Gastrocnemius medialis (tissue), 4 donors: ENCODE measurements around the gene THRAP3. TPM values are rescaled to one million over a fixed set of nuclear protein-coding genes. Genes with fewer than 3 reads are reported as not detected.

Source experiments
- ATAC-seq, 2 donors: fragments of 150-250 bp; one replicate each; pipeline ENCODE4 v1.9.1; 2016
- DNase-seq, 2 donors: peaks; one replicate each; pipeline ENCODE4 v3.0.0-alpha.2; 2019
- H3K27ac ChIP-seq, 4 donors: fragments of 200-600 bp; sonication (generic); 1 replicate in 1 of 4; 2 replicates in 3 of 4; pipeline ENCODE4 v1.5.1; 2016 to 2018; ENCODE audit warnings: mild to moderate bottlenecking in 2 of 4, moderate library complexity in 1 of 4
- H3K27me3 ChIP-seq, 3 donors: fragments of 200-600 bp; sonication (generic) in 2 of 3; 1 replicate in 1 of 3; 2 replicates in 2 of 3; pipeline versions ENCODE4 v1.5.1 to v1.6.0; 2016 to 2019; ENCODE audit warnings: mild to moderate bottlenecking in 1 of 3, moderate library complexity in 1 of 3
- H3K36me3 ChIP-seq, 2 donors: fragments of 200-600 bp; sonication (generic) in 1 of 2; one replicate each; pipeline ENCODE4 v1.5.1; 2017 to 2018
- H3K4me1 ChIP-seq, 2 donors: fragments of 200-600 bp; sonication (generic) in 1 of 2; one replicate each; pipeline ENCODE4 v1.5.1; 2016 to 2017; ENCODE audit warnings: mild to moderate bottlenecking in 2 of 2
- H3K4me3 ChIP-seq, 4 donors: fragments of 200-600 bp; sonication (generic) in 3 of 4; 1 replicate in 1 of 4; 2 replicates in 3 of 4; pipeline ENCODE4 v1.5.1; 2016 to 2019; ENCODE audit warnings: mild to moderate bottlenecking in 2 of 4
- H3K9me3 ChIP-seq, 3 donors: fragments of 200-600 bp; sonication (generic) in 2 of 3; 1 replicate in 1 of 3; 2 replicates in 2 of 3; pipeline ENCODE4 v1.5.1; 2016 to 2019
- POLR2A ChIP-seq, 2 donors: fragments of 450-650 bp; IDR thresholded peaks; one replicate each; pipeline ENCODE4 v1.6.1; 2017; ENCODE audit warnings: antibody characterized with exemption in 2 of 2, mild to moderate bottlenecking in 2 of 2, moderate library complexity in 2 of 2
- in situ Hi-C, 4 donors: fragments of 200-750 bp; cut with MboI; loops; one replicate each; pipeline versions ENCODE4 v1.15.0 to v1.8.0; 2017; ENCODE audit warnings: low sequenced_read_pairs in 4 of 4
- intact Hi-C: fragments of 100-400 bp; cut with DNase I; formaldehyde crosslinking; loops from one replicate; pipeline ENCODE4 v1.15.1; 2023; ENCODE audit warnings: low total_unique reads
- total RNA-seq, 4 donors: library from RNA; depleted of rRNA; stranded (reverse); fragments of >200 nt; gene quantifications; one replicate each; pipeline versions ENCODE4 v1.1.0 to v1.2.3, GENCODE V29; 2016
- TF ChIP-seq, protein P1 (sequence below), 5 experiments: fragments of 450-650 bp in 3 of 5; fragments of 200-600 bp in 2 of 5; sonication (generic) in 2 of 5; IDR thresholded peaks in 4 of 5; conservative IDR thresholded peaks in 1 of 5; 1 replicate in 4 of 5; 2 replicates in 1 of 5; pipeline ENCODE4 v1.5.1; 2016 to 2019; ENCODE audit warnings: antibody characterized with exemption in 5 of 5, mild to moderate bottlenecking in 3 of 5, moderate library complexity in 3 of 5

Gene THRAP3
- total RNA-seq, 4 donors from 2014 or later, result 88.2 to 174 (median 146) TPM

DNA sequence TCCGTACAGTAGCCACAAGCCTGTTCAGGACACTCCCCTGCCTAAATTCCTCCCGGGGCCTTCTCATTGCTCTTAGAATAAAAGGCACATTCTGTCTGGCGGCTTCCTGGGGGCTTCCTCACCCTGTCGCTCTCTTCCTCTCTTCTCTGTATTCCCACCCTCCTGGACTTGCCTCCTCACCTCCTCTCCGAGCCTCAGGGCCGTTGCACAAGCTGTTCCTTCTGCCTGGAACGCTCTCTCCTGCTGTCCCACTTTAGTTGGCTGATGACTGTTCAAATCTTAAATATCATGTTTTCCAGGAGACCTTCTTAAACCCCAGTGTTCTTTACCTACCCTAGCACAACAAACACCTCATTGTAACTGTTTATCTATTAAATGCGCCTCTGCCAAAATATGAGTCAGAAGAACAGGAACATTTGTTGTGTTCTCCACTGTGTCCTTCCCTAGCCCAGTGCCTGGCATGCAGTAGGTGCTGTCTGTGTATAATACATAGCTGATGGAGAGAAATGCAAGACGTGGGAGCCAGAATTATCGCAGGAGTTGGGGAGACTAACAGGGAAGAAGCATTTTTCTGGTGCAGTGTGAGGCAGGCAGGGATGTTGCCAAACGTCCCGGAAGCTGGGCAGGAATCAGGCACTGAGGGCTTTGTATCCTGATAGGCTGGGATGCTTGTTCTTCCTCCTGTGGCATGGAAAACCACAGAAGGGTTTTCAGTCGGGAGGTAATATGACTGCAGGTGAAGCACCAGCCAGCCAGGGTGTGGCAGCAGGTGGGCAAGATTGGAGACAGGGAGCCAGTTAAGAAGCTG lies 24.1 kb upstream of the THRAP3 start:
- H3K4me1 ChIP-seq, result peaks cover 53 to 54% of the 10 kb centered on the region in 2 donors
- DNase-seq (peak; percentile 74 to 79), ATAC-seq (peak; percentile 32 to 70)
- no peaks in the 10 kb centered on the region for H3K36me3 ChIP-seq
- TF ChIP-seq, protein P1, sequence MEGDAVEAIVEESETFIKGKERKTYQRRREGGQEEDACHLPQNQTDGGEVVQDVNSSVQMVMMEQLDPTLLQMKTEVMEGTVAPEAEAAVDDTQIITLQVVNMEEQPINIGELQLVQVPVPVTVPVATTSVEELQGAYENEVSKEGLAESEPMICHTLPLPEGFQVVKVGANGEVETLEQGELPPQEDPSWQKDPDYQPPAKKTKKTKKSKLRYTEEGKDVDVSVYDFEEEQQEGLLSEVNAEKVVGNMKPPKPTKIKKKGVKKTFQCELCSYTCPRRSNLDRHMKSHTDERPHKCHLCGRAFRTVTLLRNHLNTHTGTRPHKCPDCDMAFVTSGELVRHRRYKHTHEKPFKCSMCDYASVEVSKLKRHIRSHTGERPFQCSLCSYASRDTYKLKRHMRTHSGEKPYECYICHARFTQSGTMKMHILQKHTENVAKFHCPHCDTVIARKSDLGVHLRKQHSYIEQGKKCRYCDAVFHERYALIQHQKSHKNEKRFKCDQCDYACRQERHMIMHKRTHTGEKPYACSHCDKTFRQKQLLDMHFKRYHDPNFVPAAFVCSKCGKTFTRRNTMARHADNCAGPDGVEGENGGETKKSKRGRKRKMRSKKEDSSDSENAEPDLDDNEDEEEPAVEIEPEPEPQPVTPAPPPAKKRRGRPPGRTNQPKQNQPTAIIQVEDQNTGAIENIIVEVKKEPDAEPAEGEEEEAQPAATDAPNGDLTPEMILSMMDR (IDR thresholded peaks at IDR 0.05 in 4 of 5, conservative IDR thresholded peaks at IDR 0.05 in 1 of 5), result no peak
- TF ChIP-seq POLR2A (IDR thresholded peaks at IDR 0.05), result peak in 1 of 2 donors; percentile 59
- intact Hi-C loops, result no loop called here
- peak overlapping the region in 3 of 4 donors; percentile 35 to 43 (median 40) for H3K4me3 ChIP-seq
- H3K27ac ChIP-seq, result peak overlapping the region; percentile 82 to 96 (median 91)
- in situ Hi-C loops, result loop anchor here in 2 of 4 donors (10.0 to 25.0 kb wide), 2 partner anchors 85 to 87 kb away; no protein-coding TSS in a partner anchor
- H3K9me3 ChIP-seq, result no peaks in the 10 kb centered on the region
- H3K27me3 ChIP-seq, result no peaks in the 10 kb centered on the region

DNA sequence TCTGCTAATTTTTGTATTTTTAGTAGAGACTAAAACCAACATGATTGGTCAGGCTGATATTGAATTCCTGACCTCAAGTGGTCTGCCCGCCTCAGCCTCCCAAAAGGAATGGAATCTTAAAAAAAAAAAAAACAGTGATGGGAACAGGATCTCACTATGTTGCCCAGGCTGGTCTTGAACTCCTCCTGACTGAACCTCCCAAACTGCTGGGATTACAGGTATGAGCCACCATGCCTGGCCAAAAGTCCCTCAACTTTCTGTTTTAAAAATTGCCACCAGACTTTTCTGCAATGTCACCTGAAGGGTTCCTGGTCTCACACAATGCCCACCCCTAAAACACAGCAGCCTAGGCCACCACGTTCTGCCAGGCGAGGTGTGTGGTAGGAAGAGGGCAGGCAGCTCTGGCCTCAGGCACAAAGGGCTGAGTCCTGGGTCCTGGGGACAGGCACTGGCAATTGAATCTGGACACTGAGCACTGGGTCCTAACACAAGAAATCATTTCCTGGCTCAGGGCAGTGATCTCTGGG lies 21.2 kb upstream of the THRAP3 start:
- Histone ChIP-seq H3K36me3 (no peaks in the 10 kb centered on the region), H3K27me3 (no peaks in the 10 kb centered on the region), H3K27ac (peak overlapping the region; percentile 89 to 97 (median 94)), H3K4me3 (peak overlapping the region in 1 of 4 donors; percentile 16), H3K4me1 (peaks cover 72 to 80% of the 10 kb centered on the region in 2 donors), H3K9me3 (no peaks in the 10 kb centered on the region)
- DNase-seq, result no peak
- TF ChIP-seq, protein P1 (IDR thresholded peaks at IDR 0.05 in 4 of 5, conservative IDR thresholded peaks at IDR 0.05 in 1 of 5), result no peak
- TF ChIP-seq POLR2A (IDR thresholded peaks at IDR 0.05), result no peak
- ATAC-seq, result peak in 1 of 2 donors; percentile 7
- in situ Hi-C loops (loop anchor here in 1 of 4 donors (10.0 kb wide), 1 partner anchor 82 kb away; no protein-coding TSS in a partner anchor), intact Hi-C loops (no loop called here)

DNA sequence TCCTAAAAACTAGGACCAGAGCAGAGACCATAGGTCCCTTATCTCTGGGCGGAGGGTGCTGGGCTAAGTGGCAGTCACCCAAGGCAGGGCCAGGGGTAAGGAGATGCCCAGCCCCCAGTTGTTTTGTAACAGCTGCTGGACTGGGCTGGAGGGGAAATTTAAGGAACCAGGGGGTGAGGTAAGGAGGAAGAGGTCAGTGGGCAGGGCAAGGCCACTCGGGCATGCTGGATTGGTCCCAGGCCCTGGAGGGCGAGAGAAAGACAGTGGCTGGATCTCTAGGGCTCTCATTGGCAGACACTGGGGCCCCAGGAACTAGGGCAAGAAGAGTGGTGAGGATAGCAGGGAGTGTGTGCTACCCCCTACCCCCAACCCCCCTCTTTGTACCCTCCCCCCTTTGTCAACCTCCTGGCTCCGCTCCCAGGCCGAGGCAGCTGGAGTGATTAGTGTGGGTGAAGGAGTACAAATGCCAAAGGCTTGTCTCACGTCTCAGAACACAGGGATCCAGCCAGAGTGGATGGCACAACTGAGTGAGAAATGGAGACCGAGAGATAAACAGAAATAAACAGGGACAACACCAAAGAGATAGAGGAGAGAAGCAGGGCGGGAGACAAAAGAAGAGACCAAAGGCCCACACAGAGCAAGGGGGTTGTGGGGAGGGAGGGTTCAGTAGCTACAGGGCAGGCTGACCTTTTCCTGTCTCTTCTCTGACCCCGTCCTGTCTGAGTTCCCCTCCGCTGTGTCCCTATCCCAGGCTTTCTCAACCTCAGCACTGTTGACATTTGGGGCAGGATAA lies 20.5 kb upstream of the THRAP3 start:
- Histone ChIP-seq H3K27me3 (no peaks in the 10 kb centered on the region), H3K27ac (peak overlapping the region; percentile 89 to 97 (median 94)), H3K4me1 (peaks cover 71 to 79% of the 10 kb centered on the region in 2 donors), H3K36me3 (no peaks in the 10 kb centered on the region), H3K4me3 (peak overlapping the region in 3 of 4 donors; percentile 8 to 24 (median 16)), H3K9me3 (no peaks in the 10 kb centered on the region)
- in situ Hi-C loops, result loop anchor here in 1 of 4 donors (10.0 kb wide), 1 partner anchor 81 kb away; no protein-coding TSS in a partner anchor
- TF ChIP-seq, protein P1 (IDR thresholded peaks at IDR 0.05 in 4 of 5, conservative IDR thresholded peaks at IDR 0.05 in 1 of 5), result no peak
- TF ChIP-seq POLR2A (IDR thresholded peaks at IDR 0.05), result peak in 1 of 2 donors; percentile 48
- DNase-seq, result peak; percentile 88 to 97
- peak; percentile 69 to 77 for ATAC-seq
- intact Hi-C loops, result loop anchor here (2.0 kb wide), 1 partner anchor 183 kb away; no protein-coding TSS in a partner anchor

DNA sequence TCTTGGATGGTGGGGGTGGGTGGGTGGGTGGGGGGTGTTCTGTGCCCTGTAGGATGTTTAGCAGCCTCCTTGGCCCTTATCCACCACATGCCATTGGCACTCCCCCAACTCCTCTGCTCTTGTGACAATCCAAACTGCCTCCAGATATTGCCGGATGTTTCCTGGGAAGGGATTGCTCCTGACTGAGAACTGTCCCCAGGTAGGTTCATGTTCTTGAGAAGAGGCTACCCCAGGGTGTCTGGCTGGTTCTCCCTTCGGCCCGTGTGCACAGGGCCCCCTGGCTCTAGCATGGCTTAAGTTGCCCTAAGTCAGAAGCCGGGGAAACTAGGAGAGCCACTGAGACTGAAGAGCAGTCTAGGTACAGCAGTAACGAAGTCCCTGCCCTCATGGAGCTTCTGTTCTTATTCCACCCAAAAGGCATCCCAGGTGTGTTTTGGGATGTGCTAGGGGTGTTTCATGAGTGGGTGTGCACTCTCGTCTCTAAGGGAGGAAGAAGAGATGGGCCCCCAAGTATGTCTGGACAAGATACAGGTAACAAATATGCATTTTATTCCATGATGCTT lies 19.8 kb upstream of the THRAP3 start:
- intact Hi-C loops, result loop anchor here (2.0 kb wide), 1 partner anchor 182 kb away; no protein-coding TSS in a partner anchor
- no peaks in the 10 kb centered on the region for H3K9me3 ChIP-seq
- TF ChIP-seq, protein P1 (IDR thresholded peaks at IDR 0.05 in 4 of 5, conservative IDR thresholded peaks at IDR 0.05 in 1 of 5), result no peak
- no peak for TF ChIP-seq POLR2A (IDR thresholded peaks at IDR 0.05)
- DNase-seq, result peak; percentile 66 to 87
- peak; percentile 18 to 38 for ATAC-seq
- peaks cover 69 to 79% of the 10 kb centered on the region in 2 donors for H3K4me1 ChIP-seq
- peak overlapping the region; percentile 89 to 97 (median 94) for H3K27ac ChIP-seq
- H3K27me3 ChIP-seq, result no peaks in the 10 kb centered on the region
- H3K36me3 ChIP-seq, result no peaks in the 10 kb centered on the region
- H3K4me3 ChIP-seq, result peak overlapping the region; percentile 8 to 38 (median 28)
- in situ Hi-C loops, result loop anchor here in 1 of 4 donors (10.0 kb wide), 1 partner anchor 80 kb away; no protein-coding TSS in a partner anchor
